GM12892 (cell line): ENCODE results near the gene ITGA7. TPM values are rescaled to one million over a fixed set of nuclear protein-coding genes. Genes with fewer than 3 reads are reported as not detected.
A peak's percentile ranks its signal among the peaks of the same experiment; 100 is the strongest.

ENCODE experiments used
- DNase-seq: peaks from one replicate; pipeline ENCODE4 v3.0.0; 2011; ENCODE audit not compliant: insufficient read length
- FAIRE-seq: peaks from 2 replicates; lab custom pipeline; 2011; peaks lifted over from hg19 to GRCh38; lab: Jason Lieb, UNC
- POLR2A ChIP-seq: IDR thresholded peaks from 2 replicates; pipeline ENCODE4 v1.6.1; 2011; ENCODE audit warnings: low read depth, low read length, control low read depth
- POLR2AphosphoS5 ChIP-seq: IDR thresholded peaks from 2 replicates; pipeline ENCODE4 v1.6.1; 2011; ENCODE audit warnings: low read depth, low read length, control low read depth
- TAF1 ChIP-seq: IDR thresholded peaks from 2 replicates; pipeline ENCODE4 v1.6.1; 2011; ENCODE audit warnings: low read depth, mild to moderate bottlenecking, control low read depth, low read length, borderline replicate concordance
- polyA plus RNA-seq: library from polyadenylated mRNA; unstranded; fragments of >200 nt; gene quantifications from one replicate; pipeline ENCODE4 v1.2.1, GENCODE V29; 2012; ENCODE audit warnings: missing spikeins, inconsistent platforms; ENCODE audit not compliant: missing spikeins

ITGA7 gene
- 2.2 TPM for polyA plus RNA-seq

- TF ChIP-seq POLR2A, result no peak
- no peak for TF ChIP-seq TAF1
- no peak for TF ChIP-seq POLR2AphosphoS5
- DNase-seq, result peak; percentile 71
- FAIRE-seq, result no peak
These were observed at the start of gene ITGA7 for GRCh38 chr12:55707841-55708694. TSS of gene ITGA7 (minus strand) at chr12:55707904. CDS start at chr12:55707682, 222 bp downstream.

- DNase-seq, result no peak
- FAIRE-seq, result no peak
- TF ChIP-seq POLR2A, result no peak
- TF ChIP-seq TAF1, result no peak
These were observed 47.5 kb upstream of the ITGA7 start for GRCh38 chr12:55755246-55755645.

- no peak for DNase-seq
- TF ChIP-seq TAF1 (no peak), POLR2AphosphoS5 (no peak), POLR2A (no peak)
- no peak for FAIRE-seq
These were observed 40.7 kb upstream of the ITGA7 start for GRCh38 chr12:55748230-55748993.

GRCh38 chr12:55746913-55747231 is 39.2 kb upstream of the ITGA7 start:
- DNase-seq (no peak), FAIRE-seq (no peak)
- no peak for TF ChIP-seq POLR2A
- TF ChIP-seq POLR2AphosphoS5, result no peak
- TF ChIP-seq TAF1, result no peak

GRCh38 chr12:55746174-55746912 is 38.6 kb upstream of the ITGA7 start:
- DNase-seq, result no peak
- FAIRE-seq, result no peak
- no peak for TF ChIP-seq POLR2A
- TF ChIP-seq POLR2AphosphoS5, result no peak
- TF ChIP-seq TAF1, result no peak

GRCh38 chr12:55745361-55746173 is 37.9 kb upstream of the ITGA7 start:
- FAIRE-seq (no peak), DNase-seq (no peak)
- TF ChIP-seq TAF1 (no peak), POLR2AphosphoS5 (no peak)

GRCh38 chr12:55744340-55745030 is 36.8 kb upstream of the ITGA7 start:
- TF ChIP-seq POLR2AphosphoS5, result no peak
- TF ChIP-seq TAF1, result no peak
- no peak for TF ChIP-seq POLR2A
- DNase-seq (no peak), FAIRE-seq (no peak)

- DNase-seq (peak; percentile 62), FAIRE-seq (peak; percentile 91)
- no peak for TF ChIP-seq POLR2AphosphoS5
These were observed 36.0 kb upstream of the ITGA7 start for GRCh38 chr12:55743406-55744339.

- DNase-seq, result peak; percentile 65
- FAIRE-seq, result no peak
- no peak for TF ChIP-seq TAF1
- TF ChIP-seq POLR2AphosphoS5, result no peak
- TF ChIP-seq POLR2A, result no peak
These were observed 35.2 kb upstream of the ITGA7 start, which contains the start of gene GDF11 for GRCh38 chr12:55742719-55743405. TSS of gene GDF11 (plus strand) at chr12:55743122. CDS start at chr12:55743317, 195 bp downstream.
